HEK293 (cell line): ENCODE data around the gene YWHAB.

Source experiments
- ZBTB20 ChIP-seq: fragments of 450-650 bp; formaldehyde crosslinking; IDR thresholded peaks from 2 replicates; pipeline ENCODE4 v1.5.1; 2016; ENCODE audit warnings: missing biosample characterization, missing genetic modification characterization
- ZEB2 ChIP-seq: fragments of 450-650 bp; formaldehyde crosslinking; IDR thresholded peaks from 2 replicates; pipeline ENCODE4 v1.5.1; 2016; ENCODE audit warnings: missing biosample characterization, missing genetic modification characterization
- ZNF660 ChIP-seq: fragments of 450-650 bp; IDR thresholded peaks from 2 replicates; pipeline ENCODE4 v1.5.1; 2018; ENCODE audit warnings: missing biosample characterization, mild to moderate bottlenecking, missing genetic modification characterization
- ZNF791 ChIP-seq: fragments of 450-650 bp; formaldehyde crosslinking; IDR thresholded peaks from 2 replicates; pipeline ENCODE4 v1.5.1; 2016; ENCODE audit warnings: missing biosample characterization, missing genetic modification characterization
- ZNF830 ChIP-seq: fragments of 450-650 bp; IDR thresholded peaks from 2 replicates; pipeline ENCODE4 v1.5.0; 2018; ENCODE audit warnings: missing biosample characterization, missing genetic modification characterization, low read depth, mild to moderate bottlenecking, moderate library complexity
- TF ChIP-seq, protein P1 (sequence below): fragments of 450-650 bp; formaldehyde crosslinking; IDR thresholded peaks from 2 replicates; pipeline ENCODE4 v1.5.1; 2016; ENCODE audit warnings: missing biosample characterization, missing genetic modification characterization
- TF ChIP-seq, protein P2 (sequence below): fragments of 450-650 bp; formaldehyde crosslinking; IDR thresholded peaks from 2 replicates; pipeline ENCODE4 v1.5.1; 2016; ENCODE audit warnings: missing biosample characterization, missing genetic modification characterization
- TF ChIP-seq, protein P3 (sequence below): fragments of 450-650 bp; formaldehyde crosslinking; IDR thresholded peaks from 2 replicates; pipeline ENCODE4 v1.5.1; 2016; ENCODE audit warnings: missing biosample characterization, missing genetic modification characterization, borderline replicate concordance

GRCh38 chr20:44901974-44902373, 16.5 kb downstream of the YWHAB start:
- TF ChIP-seq ZBTB20 (tag by site-specific recombination): no peak
- TF ChIP-seq, protein P1, sequence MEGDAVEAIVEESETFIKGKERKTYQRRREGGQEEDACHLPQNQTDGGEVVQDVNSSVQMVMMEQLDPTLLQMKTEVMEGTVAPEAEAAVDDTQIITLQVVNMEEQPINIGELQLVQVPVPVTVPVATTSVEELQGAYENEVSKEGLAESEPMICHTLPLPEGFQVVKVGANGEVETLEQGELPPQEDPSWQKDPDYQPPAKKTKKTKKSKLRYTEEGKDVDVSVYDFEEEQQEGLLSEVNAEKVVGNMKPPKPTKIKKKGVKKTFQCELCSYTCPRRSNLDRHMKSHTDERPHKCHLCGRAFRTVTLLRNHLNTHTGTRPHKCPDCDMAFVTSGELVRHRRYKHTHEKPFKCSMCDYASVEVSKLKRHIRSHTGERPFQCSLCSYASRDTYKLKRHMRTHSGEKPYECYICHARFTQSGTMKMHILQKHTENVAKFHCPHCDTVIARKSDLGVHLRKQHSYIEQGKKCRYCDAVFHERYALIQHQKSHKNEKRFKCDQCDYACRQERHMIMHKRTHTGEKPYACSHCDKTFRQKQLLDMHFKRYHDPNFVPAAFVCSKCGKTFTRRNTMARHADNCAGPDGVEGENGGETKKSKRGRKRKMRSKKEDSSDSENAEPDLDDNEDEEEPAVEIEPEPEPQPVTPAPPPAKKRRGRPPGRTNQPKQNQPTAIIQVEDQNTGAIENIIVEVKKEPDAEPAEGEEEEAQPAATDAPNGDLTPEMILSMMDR (tag by site-specific recombination): no peak
- TF ChIP-seq, protein P2, sequence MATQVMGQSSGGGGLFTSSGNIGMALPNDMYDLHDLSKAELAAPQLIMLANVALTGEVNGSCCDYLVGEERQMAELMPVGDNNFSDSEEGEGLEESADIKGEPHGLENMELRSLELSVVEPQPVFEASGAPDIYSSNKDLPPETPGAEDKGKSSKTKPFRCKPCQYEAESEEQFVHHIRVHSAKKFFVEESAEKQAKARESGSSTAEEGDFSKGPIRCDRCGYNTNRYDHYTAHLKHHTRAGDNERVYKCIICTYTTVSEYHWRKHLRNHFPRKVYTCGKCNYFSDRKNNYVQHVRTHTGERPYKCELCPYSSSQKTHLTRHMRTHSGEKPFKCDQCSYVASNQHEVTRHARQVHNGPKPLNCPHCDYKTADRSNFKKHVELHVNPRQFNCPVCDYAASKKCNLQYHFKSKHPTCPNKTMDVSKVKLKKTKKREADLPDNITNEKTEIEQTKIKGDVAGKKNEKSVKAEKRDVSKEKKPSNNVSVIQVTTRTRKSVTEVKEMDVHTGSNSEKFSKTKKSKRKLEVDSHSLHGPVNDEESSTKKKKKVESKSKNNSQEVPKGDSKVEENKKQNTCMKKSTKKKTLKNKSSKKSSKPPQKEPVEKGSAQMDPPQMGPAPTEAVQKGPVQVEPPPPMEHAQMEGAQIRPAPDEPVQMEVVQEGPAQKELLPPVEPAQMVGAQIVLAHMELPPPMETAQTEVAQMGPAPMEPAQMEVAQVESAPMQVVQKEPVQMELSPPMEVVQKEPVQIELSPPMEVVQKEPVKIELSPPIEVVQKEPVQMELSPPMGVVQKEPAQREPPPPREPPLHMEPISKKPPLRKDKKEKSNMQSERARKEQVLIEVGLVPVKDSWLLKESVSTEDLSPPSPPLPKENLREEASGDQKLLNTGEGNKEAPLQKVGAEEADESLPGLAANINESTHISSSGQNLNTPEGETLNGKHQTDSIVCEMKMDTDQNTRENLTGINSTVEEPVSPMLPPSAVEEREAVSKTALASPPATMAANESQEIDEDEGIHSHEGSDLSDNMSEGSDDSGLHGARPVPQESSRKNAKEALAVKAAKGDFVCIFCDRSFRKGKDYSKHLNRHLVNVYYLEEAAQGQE: no peak
- TF ChIP-seq, protein P3, sequence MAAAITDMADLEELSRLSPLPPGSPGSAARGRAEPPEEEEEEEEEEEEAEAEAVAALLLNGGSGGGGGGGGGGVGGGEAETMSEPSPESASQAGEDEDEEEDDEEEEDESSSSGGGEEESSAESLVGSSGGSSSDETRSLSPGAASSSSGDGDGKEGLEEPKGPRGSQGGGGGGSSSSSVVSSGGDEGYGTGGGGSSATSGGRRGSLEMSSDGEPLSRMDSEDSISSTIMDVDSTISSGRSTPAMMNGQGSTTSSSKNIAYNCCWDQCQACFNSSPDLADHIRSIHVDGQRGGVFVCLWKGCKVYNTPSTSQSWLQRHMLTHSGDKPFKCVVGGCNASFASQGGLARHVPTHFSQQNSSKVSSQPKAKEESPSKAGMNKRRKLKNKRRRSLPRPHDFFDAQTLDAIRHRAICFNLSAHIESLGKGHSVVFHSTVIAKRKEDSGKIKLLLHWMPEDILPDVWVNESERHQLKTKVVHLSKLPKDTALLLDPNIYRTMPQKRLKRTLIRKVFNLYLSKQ (tag by site-specific recombination): no peak
- TF ChIP-seq ZEB2 (tag by site-specific recombination): no peak
- no peak for TF ChIP-seq ZNF791
- no peak for TF ChIP-seq ZNF660
- TF ChIP-seq ZNF830 (tag by site-specific recombination): no peak
